H7 (cell line): ENCODE measurements around the gene FBXW7. TPM values are rescaled to one million over a fixed set of nuclear protein-coding genes. Genes with fewer than 3 reads are reported as not detected.

Source experiments
- DNase-seq: peaks from one replicate; pipeline ENCODE4 v3.0.0; 2012
- H3K27me3 ChIP-seq: 2 replicates; pipeline ENCODE4 v1.6.0; 2011; ENCODE audit warnings: mild to moderate bottlenecking, low read length; ENCODE audit not compliant: control insufficient read depth, insufficient read depth
- H3K36me3 ChIP-seq: replicated peaks from 2 replicates; pipeline ENCODE4 v1.5.1; 2011; ENCODE audit warnings: low read length; ENCODE audit not compliant: control insufficient read depth, insufficient read depth
- H3K4me3 ChIP-seq: 2 replicates; pipeline ENCODE4 v1.5.1; 2011; ENCODE audit warnings: low read depth, mild to moderate bottlenecking, control low read depth, low read length, moderate library complexity; ENCODE audit not compliant: insufficient read depth
- total RNA-seq: library from RNA; depleted of rRNA; stranded (reverse); fragments of >200 nt; shearing (Covaris generic); gene quantifications from 2 replicates; pipeline ENCODE4 v1.2.3, GENCODE V29; 2014

The FBXW7 gene
- total RNA-seq, 1 experiment from 2014 or later, result 12.7 TPM

DNA sequence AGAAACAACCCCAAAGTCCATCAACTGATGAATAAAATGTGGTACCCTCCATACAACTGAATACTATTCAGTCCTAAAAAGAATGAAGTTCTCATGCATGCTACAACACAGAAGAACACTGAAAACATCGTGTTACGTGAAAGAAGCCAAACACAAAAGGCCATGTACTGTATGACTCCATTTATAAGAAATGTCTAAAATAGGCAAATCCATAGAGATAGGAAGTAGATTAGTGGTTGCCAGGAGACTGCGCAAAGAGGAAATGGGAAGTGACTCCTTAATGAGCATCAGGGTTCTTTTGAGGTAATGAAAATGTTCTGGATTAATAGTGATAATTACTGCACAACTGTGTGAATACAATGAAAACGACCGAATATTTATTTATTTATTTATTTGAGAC lies 23.4 kb downstream of the FBXW7 start:
- Histone ChIP-seq H3K27me3 (no peaks in the 10 kb centered on the region), H3K4me3 (no peak overlapping the region), H3K36me3 (no peaks in the 10 kb centered on the region)
- no peak for DNase-seq

DNA sequence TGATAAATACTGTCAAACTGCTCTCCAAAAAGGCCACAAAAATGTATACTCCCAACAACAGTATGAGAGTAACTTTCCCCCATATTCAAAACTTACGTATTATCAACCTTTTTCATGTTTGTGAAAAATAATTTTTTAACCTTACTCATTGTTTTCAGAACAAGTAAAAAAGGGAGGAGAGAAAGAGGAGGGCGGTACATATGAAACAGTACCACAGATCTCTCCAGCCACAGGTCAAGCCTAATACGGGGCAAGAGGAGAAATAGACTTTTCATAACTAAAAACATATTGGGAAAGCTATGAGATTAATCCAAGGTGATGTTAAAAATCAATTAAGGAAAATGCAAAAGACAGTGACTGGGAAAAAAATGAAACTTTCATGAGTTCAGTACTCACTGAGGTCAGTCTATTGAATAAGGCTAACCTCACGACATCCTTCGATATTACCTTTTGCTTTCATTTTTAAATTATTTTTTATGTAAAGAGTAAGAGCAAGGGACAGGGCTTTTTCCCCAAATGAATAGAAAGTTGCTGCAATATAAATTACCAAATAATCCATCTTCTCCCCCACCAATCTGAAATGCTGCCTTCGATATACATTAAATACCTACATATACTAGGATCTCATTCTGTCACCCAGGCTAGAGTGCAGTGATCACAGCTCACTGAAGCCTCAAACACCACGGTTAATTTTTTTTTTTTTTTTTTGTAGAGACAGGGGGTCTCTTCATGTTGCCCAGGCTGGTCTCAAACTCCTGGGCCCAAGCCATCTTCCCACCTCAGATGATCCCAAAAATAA lies 25.3 kb downstream of the FBXW7 start:
- Histone ChIP-seq H3K4me3 (no peak overlapping the region), H3K36me3 (no peaks in the 10 kb centered on the region), H3K27me3 (no peaks in the 10 kb centered on the region)
- no peak for DNase-seq

DNA sequence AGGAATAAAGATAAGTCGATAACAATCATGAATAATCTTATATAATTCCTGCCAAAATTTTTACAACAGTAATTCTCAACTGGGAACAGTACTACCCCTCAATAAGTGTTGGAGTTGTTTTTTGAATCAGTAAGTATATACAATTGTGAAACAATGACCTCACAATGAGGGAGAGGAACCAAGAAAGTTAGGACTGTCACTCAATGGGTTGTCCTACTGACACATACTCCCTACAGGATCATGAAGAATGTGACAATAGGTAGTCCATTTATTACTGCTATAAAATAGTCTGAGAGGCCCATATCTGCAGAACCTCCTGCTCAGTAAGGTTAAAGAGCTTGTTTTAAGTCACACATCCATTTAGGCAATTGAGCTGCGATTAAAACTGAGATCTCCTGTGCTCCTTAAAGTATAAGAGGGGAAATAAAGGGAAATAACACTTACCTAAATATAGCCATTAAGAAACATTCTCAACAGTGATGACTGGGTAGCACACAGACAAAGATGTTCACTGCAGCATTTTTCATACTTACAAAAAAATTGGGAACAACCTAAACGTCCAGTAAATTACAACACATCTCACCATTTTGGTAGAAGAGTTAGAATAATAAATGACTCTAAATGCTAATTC lies 26.2 kb downstream of the FBXW7 start:
- Histone ChIP-seq H3K36me3 (no peaks in the 10 kb centered on the region), H3K27me3 (no peaks in the 10 kb centered on the region), H3K4me3 (no peak overlapping the region)
- DNase-seq, result no peak

DNA sequence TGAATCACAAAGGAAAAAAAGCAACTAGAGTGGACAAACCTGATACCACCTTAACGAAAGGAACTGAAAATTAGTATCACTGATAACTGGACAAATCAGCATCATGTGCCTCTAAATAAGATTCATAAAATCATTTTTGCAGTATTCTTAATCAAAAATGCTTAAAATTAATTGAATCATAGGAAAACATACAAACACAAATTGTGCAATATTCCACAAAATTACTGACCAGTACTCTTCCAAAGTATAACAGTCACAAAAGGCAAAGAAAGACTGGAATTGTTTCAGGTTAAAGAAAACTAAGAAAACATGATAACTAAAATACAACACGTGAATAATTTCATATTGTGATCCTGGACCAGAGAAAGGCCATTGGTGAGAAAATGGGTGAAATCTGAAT lies 27.1 kb downstream of the FBXW7 start:
- Histone ChIP-seq H3K36me3 (no peaks in the 10 kb centered on the region), H3K4me3 (no peak overlapping the region)

DNA sequence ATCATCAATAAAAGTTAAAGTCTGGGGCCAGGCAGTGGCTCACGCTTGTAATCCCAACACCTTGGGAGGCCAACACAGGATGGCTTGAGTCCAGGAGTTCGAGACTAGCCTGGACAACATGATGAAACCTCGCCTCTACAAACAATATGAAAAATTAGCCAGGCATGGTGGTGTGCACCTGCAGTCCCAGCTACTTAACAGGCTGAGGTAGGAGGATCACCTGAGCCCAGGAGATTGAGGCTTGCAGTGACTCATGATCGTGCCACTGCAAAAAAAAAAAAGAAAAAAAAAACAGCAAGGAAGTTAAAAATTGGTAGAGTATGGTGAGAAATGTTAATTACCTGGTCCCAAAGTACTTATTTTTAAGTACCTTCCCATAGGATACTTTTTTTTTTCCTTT lies 27.5 kb downstream of the FBXW7 start:
- no peak overlapping the region for H3K4me3 ChIP-seq
- no peak for DNase-seq
- no peaks in the 10 kb centered on the region for H3K36me3 ChIP-seq
- no peaks in the 10 kb centered on the region for H3K27me3 ChIP-seq

More for the DNA sequence above, 27.1 kb downstream of the FBXW7 start:
- no peak for DNase-seq
- no peaks in the 10 kb centered on the region for H3K27me3 ChIP-seq

DNA sequence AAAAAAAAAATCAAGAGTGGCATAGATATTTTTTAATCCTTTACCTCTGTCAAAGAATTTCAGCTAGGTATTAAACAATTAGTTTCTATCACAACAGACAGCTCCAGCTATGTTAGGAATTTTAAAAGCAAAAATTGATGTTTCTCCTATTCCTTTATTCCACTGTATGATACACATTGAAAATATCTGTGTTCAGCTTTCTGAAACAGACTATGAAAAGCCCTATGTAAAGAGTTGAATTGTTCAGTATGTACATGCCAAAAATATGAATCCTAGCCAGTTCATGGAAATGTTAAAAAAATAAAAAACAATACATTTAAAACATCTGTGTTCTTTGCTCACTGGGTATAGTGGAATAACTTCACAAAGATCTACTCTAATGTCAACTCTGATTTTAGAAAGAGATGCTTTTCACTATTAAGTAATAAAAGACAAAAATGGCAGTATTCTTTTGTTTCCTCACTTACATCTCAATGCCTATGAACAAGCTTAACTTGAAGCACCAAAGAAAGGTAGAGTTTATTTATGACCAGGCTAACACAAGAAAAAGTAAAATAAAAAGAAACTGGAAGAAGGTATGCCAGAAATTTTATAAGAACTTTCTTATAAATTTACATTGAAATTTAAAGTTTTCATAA lies 32.1 kb downstream of the FBXW7 start:
- no peaks in the 10 kb centered on the region for H3K27me3 ChIP-seq
- no peak for DNase-seq
- no peak overlapping the region for H3K4me3 ChIP-seq
- H3K36me3 ChIP-seq, result no peaks in the 10 kb centered on the region

DNA sequence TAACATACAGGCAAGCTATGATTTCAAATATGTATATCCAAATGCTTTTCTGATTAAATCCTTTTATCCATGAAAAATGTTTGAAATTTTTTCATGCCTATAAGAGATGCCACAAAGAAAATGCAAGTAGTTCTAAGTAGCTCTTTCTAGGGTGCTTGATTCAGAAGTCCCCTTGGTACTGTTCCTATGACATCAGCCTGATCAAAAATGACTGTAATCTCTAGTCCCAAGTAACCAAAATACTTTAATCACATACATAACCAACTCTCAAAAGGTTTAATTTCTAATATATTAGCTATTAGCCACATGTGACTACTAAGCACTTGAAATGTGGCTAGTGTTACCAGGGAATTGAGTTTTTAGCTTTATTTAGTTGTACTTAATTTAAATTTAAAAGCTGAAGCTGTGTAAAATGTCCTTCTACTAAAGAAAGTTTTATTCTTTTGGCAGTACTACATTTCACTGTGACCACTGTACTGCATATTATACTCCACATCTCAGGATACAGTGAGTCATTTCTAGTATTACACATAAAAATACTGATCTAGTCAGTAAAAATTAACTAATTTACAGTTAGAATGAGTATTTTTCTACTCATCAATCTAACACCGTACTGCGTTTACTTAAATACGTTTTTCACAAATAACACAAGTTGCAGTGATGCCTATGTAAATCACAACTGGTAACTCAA lies 33.9 kb downstream of the FBXW7 start:
- no peak overlapping the region for H3K4me3 ChIP-seq
- no peak for DNase-seq
- H3K36me3 ChIP-seq, result no peaks in the 10 kb centered on the region
- no peaks in the 10 kb centered on the region for H3K27me3 ChIP-seq

DNA sequence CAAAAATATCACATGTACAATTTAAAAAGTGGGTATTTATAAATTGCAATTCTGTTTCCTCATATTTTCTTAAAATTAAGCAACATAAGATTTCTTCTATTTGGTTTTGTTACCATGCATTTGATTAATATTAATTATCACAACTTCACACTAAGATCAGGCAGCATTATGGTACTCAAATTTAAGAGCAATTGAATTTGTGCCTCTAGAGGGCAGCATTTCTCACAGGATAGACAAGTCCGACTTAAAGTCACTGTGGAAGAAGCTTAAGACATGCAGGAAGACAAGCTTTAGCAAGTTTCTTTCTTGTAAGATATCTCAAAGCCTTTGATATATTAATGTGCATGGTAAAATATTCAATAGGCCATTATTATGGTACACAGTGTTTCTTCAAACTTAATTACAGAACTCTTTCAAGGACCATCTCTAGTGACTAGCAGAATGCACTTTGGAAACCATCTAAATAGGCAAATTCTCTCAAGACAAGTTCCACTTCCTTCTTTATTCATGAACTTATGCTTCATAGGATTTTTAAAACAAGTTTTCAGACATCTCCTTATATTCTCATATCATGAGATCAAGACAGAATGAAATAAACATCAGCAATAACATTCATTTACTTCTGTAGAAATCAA lies 35.0 kb downstream of the FBXW7 start:
- Histone ChIP-seq H3K4me3 (no peak overlapping the region), H3K27me3 (no peaks in the 10 kb centered on the region), H3K36me3 (no peaks in the 10 kb centered on the region)
- peak; percentile 21 for DNase-seq

DNA sequence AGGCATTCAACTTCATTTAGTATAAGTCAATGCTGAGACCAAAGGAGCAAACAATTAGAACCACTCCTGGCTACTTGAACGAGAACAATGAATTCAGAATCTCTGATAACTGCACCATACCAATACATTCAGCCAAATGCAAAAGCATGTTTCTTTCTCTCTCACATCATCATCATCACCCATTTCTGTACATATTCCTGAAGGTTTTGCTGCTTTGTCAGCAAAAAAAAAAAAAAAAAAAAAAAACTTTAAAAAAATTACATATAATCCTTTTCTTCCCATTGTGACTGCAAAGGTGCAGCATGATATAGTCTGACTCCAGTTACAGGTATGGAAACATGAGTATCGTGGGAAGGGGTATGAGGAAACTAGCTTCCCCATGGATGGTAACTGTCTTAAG lies 35.6 kb downstream of the FBXW7 start:
- Histone ChIP-seq H3K27me3 (no peaks in the 10 kb centered on the region), H3K4me3 (no peak overlapping the region), H3K36me3 (no peaks in the 10 kb centered on the region)
- no peak for DNase-seq

DNA sequence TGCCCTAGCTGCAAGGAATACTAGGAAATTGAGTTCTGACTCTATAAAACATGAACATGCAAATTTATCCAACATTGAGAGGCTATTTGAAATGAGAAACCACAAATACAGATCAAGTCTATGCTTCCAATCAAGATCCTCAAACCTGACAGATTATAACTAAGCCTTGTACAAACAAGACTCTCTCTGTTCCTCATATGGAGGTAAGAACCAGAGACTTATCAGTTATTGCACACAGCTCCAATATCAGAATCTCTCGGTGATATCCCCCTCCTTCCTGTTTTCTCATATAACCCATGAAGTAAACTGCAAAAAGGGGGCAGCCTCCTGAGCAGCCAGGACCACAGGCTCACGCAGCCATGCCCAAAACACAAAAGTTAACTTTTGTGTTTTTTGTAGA lies 36.5 kb downstream of the FBXW7 start:
- no peak overlapping the region for H3K4me3 ChIP-seq
- H3K36me3 ChIP-seq, result no peaks in the 10 kb centered on the region
- H3K27me3 ChIP-seq, result no peaks in the 10 kb centered on the region
- no peak for DNase-seq

DNA sequence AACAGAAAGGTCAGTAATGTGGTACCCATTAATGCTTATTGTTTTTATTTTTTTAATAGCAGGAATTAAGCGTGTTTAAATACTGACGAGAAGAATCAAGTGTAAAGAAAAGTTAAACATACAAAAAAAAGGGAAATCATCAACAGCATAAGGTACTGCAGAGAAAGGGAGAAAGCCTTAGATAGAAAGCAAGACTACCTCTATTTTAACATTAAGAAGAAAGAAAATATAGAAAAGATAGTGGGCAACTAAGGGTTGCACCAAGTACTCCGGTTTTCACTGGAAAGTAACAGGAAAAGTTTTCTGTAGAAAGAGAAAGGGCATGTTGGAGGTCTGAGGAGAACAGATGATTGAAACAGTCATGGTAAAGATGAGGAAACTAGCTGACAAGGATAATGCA lies 41.9 kb downstream of the FBXW7 start:
- no peaks in the 10 kb centered on the region for H3K36me3 ChIP-seq
- no peak overlapping the region for H3K4me3 ChIP-seq
- DNase-seq, result no peak
- no peaks in the 10 kb centered on the region for H3K27me3 ChIP-seq

DNA sequence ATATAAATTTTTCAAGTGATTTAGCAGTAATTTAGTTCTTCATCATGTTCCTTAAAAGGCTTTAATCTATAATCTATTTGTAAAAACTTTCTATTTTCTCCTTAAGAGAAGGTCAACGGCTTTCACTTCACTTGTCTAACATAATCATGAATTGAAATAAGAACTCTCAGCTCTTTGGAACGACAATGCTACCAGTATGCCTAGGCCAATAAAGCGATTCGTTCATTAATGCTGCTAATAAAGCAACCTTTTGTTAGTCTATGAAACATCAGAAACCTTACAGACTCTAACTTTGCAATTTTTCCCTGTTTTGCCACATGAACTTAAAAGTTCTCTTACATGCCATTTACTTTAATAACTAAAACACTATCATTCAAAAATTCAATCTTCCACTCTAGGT lies 47.6 kb downstream of the FBXW7 start:
- Histone ChIP-seq H3K27me3 (no peaks in the 10 kb centered on the region), H3K4me3 (no peak overlapping the region), H3K36me3 (no peaks in the 10 kb centered on the region)
- DNase-seq, result no peak

DNA sequence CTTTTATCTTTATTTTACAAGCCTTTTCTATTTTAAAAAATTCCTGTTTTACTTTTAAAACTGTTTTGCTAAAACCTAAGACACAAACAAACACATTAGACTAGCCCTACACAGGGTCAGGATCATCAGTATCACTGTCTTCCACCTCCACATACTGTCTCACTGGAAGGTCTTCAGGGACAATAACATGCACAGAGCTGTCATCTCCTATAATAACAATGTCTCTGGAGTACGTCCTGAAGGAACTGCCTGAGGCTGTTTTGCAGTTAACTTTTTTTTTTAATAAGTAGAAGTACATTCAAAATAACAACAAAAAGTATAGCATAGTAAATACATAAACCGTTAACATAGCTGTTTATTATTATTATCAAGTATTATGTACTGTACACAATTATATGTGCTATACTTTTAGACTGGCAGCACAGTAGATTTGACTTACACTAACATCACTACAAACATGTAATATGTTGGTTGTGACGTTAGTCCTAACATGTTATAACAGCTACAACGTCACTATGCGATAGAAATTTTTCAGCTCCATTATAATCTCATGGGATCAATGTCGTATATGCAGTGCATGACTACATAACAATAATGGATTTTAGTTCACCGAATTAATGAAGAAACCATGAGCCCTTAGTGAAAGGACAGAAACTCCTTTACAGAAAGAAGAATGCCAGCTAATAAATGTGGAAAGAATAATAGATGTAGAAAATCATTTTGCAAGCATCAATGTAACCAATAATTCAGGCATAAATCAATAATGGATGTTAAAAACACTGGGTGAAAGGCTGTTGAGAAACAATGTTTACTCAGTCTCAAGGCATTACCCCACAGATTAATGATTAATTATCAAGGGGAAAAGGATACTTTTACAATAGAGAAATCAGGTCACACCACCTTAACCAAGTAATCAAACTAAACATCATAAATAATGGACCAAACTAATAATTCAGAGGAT lies 49.2 kb downstream of the FBXW7 start:
- H3K36me3 ChIP-seq, result no peaks in the 10 kb centered on the region
- H3K27me3 ChIP-seq, result no peaks in the 10 kb centered on the region
- DNase-seq, result no peak
- H3K4me3 ChIP-seq, result no peak overlapping the region
